GM11168 (cell line): ENCODE measurements around the gene HS3ST6.
"Not testable (repeated sequence)": the region's sequence is repeated elsewhere in the genome, so short reads cannot be mapped to it uniquely, and the experiment has no call there.

ENCODE experiments used
- in situ Hi-C: fragments of 300-500 bp; cut with MboI; formaldehyde crosslinking; loops from one replicate; pipeline ENCODE4 v1.12.0; 2022; ENCODE audit warnings: low sequenced_read_pairs; ENCODE audit not compliant: unreplicated experiment

HS3ST6 gene

GRCh38 chr16:1949507-1949906, 31.3 kb upstream of the HS3ST6 start:
- in situ Hi-C loops: no loop called here

- in situ Hi-C loops: no loop called here
These were observed 29.1 kb upstream of the HS3ST6 start for GRCh38 chr16:1947369-1947670.

DNA sequence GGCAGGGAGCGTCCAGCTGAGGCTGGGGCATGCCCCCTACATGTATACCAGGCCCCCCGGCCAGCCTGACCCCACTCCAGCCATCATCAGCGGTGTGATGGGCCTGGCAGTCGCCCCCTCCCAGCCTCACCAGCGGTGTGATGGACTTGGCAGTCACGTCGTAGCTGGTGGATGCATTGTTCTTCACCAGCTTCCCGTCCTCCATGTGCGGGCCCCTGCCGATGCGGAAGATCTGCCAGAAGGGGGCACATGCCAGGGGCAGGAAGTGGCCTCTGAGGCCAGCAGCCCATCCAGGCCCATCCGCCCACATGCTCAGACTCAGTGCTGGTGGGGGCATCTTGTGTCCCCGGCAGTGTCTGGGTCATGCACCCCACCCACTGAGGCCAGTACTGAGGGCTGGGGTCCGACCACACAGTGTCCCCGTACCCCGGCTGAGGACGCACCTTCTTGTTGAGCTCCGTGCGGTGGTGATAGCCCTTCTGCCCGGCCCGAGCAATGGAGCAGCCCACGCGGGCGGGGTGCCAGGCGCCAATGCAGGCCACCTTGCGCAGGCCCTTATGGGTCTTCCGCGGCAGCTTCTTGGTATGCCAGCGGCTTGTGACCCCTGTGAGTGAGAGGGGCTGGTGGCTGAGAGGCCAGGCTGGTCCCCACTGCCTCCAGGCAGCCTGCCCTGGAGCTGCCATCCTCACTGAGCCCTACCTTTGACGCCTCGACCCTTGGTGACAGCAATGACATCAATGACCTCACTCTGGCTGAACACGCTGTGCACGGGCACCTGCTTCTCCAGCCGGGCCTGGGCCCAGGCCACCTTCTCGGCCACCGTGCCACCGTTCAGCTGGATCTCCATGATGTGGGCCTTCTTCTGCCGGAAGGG, 28.5 kb upstream of the HS3ST6 start:
- in situ Hi-C loops: no loop called here

DNA sequence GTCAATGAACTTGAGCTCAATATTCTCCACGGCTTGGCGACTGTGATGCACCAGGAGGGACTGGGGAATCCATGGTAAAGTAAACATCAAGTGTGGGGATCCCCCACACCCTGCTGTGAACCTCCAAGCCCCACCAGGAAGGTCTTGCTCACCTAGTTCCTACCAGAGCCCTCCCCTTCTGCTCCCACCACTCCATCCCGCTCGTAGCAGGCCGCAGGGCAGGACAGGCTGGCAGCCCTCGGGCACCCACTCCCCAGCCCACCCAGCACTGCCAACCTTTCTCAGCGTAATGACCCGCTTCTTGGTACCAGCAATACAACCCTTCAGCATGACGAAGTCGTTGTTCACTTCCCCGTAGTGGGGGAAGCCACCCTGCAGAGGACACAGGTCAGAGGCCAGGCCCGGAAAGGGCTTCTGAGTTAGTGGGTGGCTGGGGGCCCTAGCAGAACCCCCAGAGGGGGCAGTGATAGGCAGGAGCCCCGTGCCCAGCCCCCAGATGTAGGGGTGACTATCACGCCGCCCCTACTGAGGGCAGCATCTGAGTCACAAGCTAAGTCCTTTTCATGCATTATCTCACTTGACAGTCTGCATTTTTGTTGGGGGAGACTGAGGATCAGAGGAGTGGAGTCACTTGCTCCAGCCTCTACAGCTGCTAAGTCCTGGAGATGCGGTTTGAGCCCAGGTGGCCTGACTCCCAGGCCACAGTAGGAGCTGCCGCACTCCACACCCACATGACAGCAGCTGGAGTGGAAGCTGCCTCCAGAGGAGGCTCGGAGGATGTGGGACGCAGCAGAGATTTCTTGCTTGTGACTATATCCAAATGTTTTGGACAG, 27.6 kb upstream of the HS3ST6 start:
- in situ Hi-C loops: no loop called here

DNA sequence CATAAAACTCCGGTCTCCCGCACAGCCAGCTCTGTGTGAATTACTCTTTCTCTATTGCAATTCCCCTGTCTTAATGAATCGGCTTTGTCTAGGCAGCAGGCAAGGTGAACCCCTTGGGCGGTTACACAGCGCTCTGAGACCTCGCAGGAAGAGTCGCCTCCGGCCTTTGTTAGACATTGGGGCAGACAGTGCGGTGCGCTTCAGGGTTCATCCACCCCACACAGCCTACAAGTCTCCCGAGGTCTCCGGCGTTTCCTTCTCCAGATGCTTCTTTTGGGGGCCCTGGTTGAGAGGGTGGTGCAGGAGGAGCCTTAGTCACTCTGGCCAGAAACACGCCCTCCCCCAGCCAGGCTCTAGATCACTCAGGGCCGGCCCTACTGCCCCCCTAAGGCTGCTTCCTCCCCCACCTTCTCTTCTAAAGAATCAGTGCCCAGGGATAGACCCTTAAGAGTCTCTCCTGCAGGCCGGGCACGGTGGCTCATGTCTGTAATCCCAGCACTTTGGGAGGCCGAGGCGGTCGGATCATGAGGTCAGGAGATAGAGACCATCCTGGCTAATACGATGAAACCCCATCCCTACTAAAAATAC, 26.5 kb upstream of the HS3ST6 start:
- in situ Hi-C loops: no loop called here

- in situ Hi-C loops: no loop called here
These were observed 24.9 kb upstream of the HS3ST6 start, which contains the start of gene MSRB1 for GRCh38 chr16:1942810-1943726. TSS of gene MSRB1 (minus strand) at chr16:1943199. CDS start at chr16:1943156, 43 bp downstream.

DNA sequence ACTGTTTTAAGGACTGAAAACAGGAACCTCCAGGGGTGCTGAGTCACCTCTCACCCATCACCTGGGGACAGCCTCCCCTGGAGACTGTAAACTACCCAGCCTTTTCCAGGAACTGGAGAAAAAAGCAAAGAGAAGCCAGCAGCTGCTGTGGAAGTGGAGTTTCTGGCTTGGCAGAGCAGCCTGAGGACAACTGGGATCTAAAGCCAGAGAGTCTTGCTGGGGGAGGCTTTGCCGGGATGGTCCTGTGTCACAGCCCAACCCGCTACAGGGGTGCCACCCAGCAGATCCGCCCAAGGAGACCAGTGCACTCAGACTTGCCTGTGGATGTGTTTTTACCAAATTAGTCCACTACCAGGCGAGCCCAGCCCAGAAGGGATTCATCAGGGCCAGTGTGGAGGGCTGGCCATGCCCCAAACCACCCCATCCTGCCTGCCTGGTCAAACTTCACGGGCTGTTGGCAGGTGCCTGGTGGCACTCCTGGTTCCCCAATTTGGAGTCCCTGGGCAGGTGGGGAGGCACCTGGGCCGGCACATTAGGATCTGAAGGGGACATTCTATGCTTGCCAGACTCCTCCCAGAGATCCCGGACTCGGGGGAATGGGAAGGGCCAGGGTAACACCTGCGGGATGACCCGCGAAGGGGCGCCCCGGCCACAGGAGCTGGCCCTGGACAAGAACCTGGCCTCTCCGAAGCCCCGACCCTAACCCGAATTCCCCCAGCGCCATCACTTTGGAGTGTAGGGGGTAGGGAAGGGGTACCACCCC, 24.0 kb upstream of the HS3ST6 start:
- in situ Hi-C loops: no loop called here

DNA sequence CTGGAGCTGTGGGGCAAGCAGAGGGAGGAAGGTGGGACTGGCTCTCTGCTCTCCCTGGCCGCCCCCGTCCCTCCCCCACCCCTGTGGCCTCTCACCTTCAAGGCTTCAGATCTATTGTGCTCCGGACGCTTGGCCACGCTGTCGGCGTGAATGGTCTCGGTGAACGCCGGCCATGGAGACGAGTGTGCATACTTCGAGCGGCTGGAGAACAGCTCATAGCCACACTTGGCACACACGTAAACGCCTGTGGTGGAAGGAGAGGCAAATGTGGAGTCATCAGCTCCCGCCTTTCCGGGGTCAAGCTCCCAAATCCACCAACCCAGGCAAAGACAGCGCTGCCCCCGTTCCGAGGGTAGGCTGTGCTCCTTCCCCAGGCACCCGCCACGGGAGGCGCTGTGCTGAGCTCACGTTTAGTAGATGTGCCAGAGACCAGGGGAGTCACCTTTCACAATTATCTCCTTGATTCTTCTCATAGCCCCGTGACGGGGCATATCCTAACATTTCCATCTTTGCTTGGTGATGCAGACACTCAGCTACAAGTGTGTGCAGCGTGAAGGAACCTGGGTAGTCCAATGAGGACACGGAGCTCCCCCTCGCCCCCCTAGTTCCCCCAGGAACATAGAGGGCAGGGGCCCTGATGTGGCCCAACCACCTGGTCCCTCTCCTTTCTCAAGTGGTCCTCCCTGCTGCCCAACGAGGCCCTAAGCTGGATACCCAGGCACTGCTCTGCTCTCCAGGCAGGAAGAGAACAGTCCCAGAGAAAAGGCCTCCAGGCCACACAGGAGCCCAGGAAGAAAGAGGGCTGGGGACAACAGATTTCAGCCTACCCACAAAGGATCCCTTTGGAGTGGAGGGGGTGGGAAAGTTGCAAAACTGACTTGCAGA, 23.2 kb upstream of the HS3ST6 start:
- in situ Hi-C loops: no loop called here

- in situ Hi-C loops: no loop called here
These were observed 22.3 kb upstream of the HS3ST6 start for GRCh38 chr16:1940273-1941161.

DNA sequence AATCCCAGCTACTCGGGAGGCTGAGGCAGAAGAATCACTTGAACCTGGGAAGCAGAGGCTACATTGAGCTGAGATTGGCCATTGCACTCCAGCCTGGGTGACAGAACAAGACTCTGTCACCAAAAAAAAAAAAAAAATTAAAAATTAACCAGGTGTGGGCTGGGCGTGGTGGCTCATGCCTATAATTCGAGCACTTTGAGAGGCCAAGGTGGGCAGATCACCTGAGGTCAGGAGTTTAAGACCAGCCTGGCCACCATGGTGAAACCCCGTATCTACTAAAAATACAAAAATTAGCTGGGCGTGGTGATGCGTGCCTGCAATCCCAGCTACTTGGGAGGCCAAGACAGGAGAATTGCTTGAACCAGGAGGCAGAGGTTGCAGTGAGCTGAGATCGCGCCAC, 21.6 kb upstream of the HS3ST6 start:
- in situ Hi-C loops: not testable (repeated sequence)

DNA sequence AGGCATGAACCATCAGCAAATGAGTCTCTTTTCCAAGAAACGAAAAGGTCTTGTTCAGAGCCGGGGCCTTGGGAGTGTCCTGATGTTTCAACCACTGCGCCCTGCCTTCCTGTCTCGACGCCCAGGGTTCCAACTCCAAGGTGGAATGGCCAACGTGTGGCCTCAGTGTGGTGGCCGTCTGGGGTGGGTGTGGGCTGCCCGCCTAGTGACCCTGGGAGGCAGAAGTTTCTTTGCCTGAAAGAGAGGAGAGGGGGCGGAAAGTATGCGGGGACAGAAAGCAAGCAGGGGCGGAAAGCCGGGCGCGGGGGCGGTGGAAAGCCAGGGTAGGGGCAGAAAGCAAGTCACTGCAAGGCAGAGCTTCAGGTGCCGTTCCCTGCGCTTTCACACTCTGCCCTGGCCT, 20.7 kb upstream of the HS3ST6 start:
- in situ Hi-C loops: no loop called here

GRCh38 chr16:1938316-1938715, 20.1 kb upstream of the HS3ST6 start:
- in situ Hi-C loops: no loop called here

GRCh38 chr16:1936945-1937479, 18.8 kb upstream of the HS3ST6 start:
- in situ Hi-C loops: no loop called here

DNA sequence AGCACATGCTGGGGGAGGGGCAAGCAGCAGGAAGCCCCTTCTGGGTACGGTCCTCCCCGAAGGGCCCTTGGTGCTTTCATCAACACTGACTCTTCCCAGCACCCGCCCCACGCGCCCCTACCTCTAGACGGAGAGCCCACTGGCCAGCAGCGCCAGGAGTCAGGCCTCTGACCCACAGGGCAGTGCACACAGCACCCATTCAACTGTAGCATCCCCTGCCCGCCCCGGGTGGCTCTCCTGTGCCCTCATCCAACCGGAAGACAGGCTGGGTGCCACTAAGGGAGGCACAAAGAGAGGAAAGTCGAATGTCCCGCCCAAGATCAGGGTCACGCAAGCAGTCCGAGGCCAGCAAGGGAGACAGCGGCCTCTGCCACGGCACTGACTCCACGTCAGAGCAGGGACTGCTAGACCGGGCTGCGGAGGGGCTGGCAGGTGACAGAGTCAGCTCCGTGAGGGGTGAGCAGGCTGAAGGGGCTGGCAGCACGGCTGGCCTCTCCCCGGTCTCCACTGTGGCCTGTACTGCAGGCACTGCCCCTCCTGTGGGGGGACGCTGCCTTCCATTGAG, 15.0 kb upstream of the HS3ST6 start:
- in situ Hi-C loops: loop anchor here (5.0 kb wide), 1 partner anchor 71 kb away; no protein-coding TSS in a partner anchor

- in situ Hi-C loops: loop anchor here (5.0 kb wide), 1 partner anchor 70 kb away; no protein-coding TSS in a partner anchor
These were observed 14.1 kb upstream of the HS3ST6 start for GRCh38 chr16:1932050-1933028.
